MM.1S (cell line): ENCODE measurements around the gene HSF4.

Experiments
- DNase-seq: peaks from one replicate; pipeline ENCODE4 v3.0.0-alpha.2; 2015
- H2AFZ ChIP-seq: fragments of 300-600 bp; sonication (generic); 2 replicates; pipeline ENCODE4 v1.6.0; 2016; ENCODE audit warnings: antibody characterized with exemption, low read length
- H3F3A ChIP-seq: fragments of 300-600 bp; sonication (generic); 2 replicates; pipeline ENCODE4 v1.6.1; 2016; ENCODE audit warnings: mild to moderate bottlenecking, antibody characterized with exemption, low read length, moderate library complexity, mixed read lengths; ENCODE audit not compliant: insufficient read depth
- H3K27ac ChIP-seq: fragments of 300-600 bp; sonication (generic); 2 replicates; pipeline ENCODE4 v1.5.1; 2016; ENCODE audit warnings: mild to moderate bottlenecking, low read length
- H3K27me3 ChIP-seq: fragments of 300-600 bp; sonication (generic); replicated peaks from 2 replicates; pipeline ENCODE4 v1.6.0; 2016; ENCODE audit warnings: low read length; ENCODE audit not compliant: insufficient read depth
- H3K36me3 ChIP-seq: fragments of 300-600 bp; sonication (generic); replicated peaks from 2 replicates; pipeline ENCODE4 v1.6.1; 2016; ENCODE audit warnings: mild to moderate bottlenecking, low read length, mixed read lengths; ENCODE audit not compliant: insufficient read depth
- H3K4me1 ChIP-seq: fragments of 300-600 bp; sonication (generic); 2 replicates; pipeline ENCODE4 v1.6.1; 2016; ENCODE audit warnings: low read length, mixed read lengths
- H3K4me2 ChIP-seq: fragments of 300-600 bp; sonication (generic); 2 replicates; pipeline ENCODE4 v1.6.0; 2016; ENCODE audit warnings: low read depth, low read length
- H3K4me3 ChIP-seq: fragments of 300-600 bp; sonication (generic); 2 replicates; pipeline ENCODE4 v1.5.1; 2016; ENCODE audit warnings: low read length, mixed read lengths
- H3K79me2 ChIP-seq: fragments of 300-600 bp; sonication (generic); 2 replicates; pipeline ENCODE4 v1.6.1; 2016; ENCODE audit warnings: mixed run types, low read length, mixed read lengths
- H3K9ac ChIP-seq: fragments of 300-600 bp; sonication (generic); 2 replicates; pipeline ENCODE4 v1.6.1; 2016; ENCODE audit warnings: low read length, mixed read lengths
- H3K9me2 ChIP-seq: fragments of 300-600 bp; sonication (generic); replicated peaks from 2 replicates; pipeline ENCODE4 v1.6.1; 2016; ENCODE audit warnings: mild to moderate bottlenecking, low read length, mixed read lengths; ENCODE audit not compliant: insufficient read depth
- H3K9me3 ChIP-seq: fragments of 300-600 bp; sonication (generic); replicated peaks from 2 replicates; pipeline ENCODE4 v1.6.1; 2016; ENCODE audit warnings: mild to moderate bottlenecking, low read length, mixed read lengths; ENCODE audit not compliant: insufficient read depth
- H4K20me1 ChIP-seq: fragments of 300-600 bp; sonication (generic); 2 replicates; pipeline ENCODE4 v1.6.1; 2016; ENCODE audit warnings: mild to moderate bottlenecking, low read length, moderate library complexity, mixed read lengths; ENCODE audit not compliant: insufficient read depth
- CTCF ChIP-seq: fragments of 300-600 bp; sonication (generic); IDR thresholded peaks from 2 replicates; pipeline ENCODE4 v1.5.1; 2016; ENCODE audit warnings: antibody characterized with exemption, low read length, mixed read lengths
- EZH2 ChIP-seq: fragments of 300-600 bp; sonication (generic); optimal IDR thresholded peaks from 2 replicates; pipeline ENCODE3; 2017; ENCODE audit warnings: low read depth, mild to moderate bottlenecking, antibody characterized with exemption, low read length, mixed read lengths
- EZH2phosphoT487 ChIP-seq: fragments of 300-600 bp; sonication (generic); IDR thresholded peaks from 2 replicates; pipeline ENCODE4 v1.6.1; 2018; ENCODE audit warnings: antibody characterized with exemption, low read length

HSF4 gene

DNA sequence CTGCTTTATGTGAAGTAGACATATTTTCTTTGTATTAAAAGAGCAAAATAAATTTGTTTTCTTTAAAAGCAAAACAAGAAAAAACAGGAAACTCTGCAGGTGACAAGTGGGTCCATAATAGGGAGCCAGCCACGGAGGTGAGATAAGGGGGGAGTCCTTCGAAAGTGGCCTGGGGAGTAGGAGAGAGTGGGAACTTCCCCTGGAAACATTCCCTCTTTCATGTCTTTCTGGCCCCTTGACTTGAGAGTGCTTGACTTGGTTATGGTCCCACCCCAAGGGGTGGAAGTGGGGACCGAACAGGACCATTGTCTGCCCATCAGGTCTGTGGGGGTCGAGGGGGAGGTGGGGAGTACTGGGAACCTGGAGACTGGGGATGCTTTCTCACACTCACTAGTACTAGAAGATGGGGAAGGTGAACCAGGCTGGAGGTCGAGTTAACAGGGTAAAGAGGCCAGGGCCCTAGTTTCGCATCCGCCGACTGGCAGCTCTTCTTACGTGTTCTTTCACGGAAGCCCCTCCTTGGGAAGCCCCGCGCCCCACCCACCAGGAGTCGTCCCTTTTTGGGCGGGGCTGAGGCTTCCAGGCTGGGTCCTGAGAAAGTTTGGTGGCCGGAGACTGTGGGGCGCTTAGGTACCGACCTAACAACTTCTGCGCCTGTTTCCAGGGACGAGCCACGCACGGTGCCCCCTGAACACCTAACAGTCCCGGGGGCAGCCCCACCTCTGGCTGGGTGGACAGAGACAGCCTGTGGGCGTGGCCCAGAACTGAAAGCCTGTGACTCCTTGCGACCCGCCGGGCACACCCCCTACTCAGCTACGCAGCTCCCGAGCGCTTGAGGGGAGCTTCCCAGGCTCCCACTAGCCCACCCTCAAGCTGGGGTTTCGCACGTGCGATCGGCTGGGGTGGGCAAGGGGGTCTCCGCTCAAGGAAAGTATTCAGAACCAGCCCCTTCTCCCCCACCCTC lies 5.6 kb upstream of the HSF4 start:
- Histone ChIP-seq H4K20me1 (no peaks in the 10 kb centered on the region), H3K27ac (peak overlapping the region; percentile 100), H3K4me2 (peak overlapping the region; percentile 97), H2AFZ (peak overlapping the region; percentile 22), H3K4me1 (peaks cover 22% of the 10 kb centered on the region), H3K27me3 (no peaks in the 10 kb centered on the region), H3K79me2 (peaks cover 17% of the 10 kb centered on the region), H3K36me3 (no peaks in the 10 kb centered on the region), H3K4me3 (peak overlapping the region; percentile 96), H3K9me2 (no peaks in the 10 kb centered on the region), H3K9ac (peak overlapping the region; percentile 99), H3F3A (peaks cover 26% of the 10 kb centered on the region), H3K9me3 (no peaks in the 10 kb centered on the region)
- peak; percentile 94 for DNase-seq
- TF ChIP-seq EZH2phosphoT487 (no peak), EZH2 (no peak), CTCF (no peak)

DNA sequence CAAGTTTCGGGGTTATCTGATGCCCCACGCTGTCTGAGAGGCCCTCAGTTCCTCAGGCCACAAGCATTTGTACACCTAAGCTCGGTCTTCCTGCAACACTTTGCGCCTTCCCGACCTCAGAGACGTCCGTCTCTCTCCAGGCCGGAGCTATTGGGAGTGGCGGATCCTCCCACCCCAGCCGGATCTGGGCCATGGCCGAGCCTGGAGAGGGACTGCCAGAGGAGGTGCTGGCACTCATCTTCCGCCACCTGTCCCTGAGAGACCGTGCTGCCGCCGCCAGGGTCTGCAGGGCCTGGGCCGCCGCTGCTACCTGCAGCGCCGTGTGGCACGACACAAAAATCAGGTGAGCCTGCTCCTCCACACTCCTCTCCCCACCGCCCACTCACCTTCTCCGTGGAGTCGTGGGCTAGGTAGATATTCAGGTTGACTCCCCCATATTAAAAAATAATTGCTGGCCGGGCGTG lies 2.9 kb upstream of the HSF4 start:
- Histone ChIP-seq H3K27ac (no peak overlapping the region), H3K9ac (peak overlapping the region; percentile 30; the same call in 1 of the 2 replicates), H3K79me2 (peaks cover 11% of the 10 kb centered on the region), H3K4me3 (no peak overlapping the region; the same call in 1 of the 2 replicates), H3K9me2 (no peaks in the 10 kb centered on the region), H3K36me3 (no peaks in the 10 kb centered on the region), H2AFZ (no peak overlapping the region), H3K4me2 (peak overlapping the region; percentile 68; the same call in 1 of the 2 replicates), H3K9me3 (no peaks in the 10 kb centered on the region), H4K20me1 (no peaks in the 10 kb centered on the region), H3F3A (peaks cover 23% of the 10 kb centered on the region), H3K4me1 (peaks cover 25% of the 10 kb centered on the region), H3K27me3 (no peaks in the 10 kb centered on the region)
- no peak for DNase-seq
- TF ChIP-seq EZH2phosphoT487, result no peak
- no peak for TF ChIP-seq EZH2
- no peak for TF ChIP-seq CTCF

- Histone ChIP-seq H2AFZ (no peak overlapping the region), H3K9me2 (no peaks in the 10 kb centered on the region), H3F3A (peaks cover 22% of the 10 kb centered on the region), H3K36me3 (no peaks in the 10 kb centered on the region), H3K4me1 (peaks cover 31% of the 10 kb centered on the region), H3K27ac (no peak overlapping the region), H4K20me1 (no peaks in the 10 kb centered on the region), H3K9ac (no peak overlapping the region), H3K4me2 (no peak overlapping the region), H3K4me3 (no peak overlapping the region), H3K9me3 (no peaks in the 10 kb centered on the region), H3K79me2 (peaks cover 10% of the 10 kb centered on the region), H3K27me3 (no peaks in the 10 kb centered on the region)
- no peak for DNase-seq
- no peak for TF ChIP-seq CTCF
- no peak for TF ChIP-seq EZH2
- TF ChIP-seq EZH2phosphoT487, result no peak
These were observed 1.9 kb upstream of the HSF4 start for GRCh38 chr16:67162506-67163163.
